Measurements from ENCODE around the gene TEAD3.

The TEAD3 gene

DNA sequence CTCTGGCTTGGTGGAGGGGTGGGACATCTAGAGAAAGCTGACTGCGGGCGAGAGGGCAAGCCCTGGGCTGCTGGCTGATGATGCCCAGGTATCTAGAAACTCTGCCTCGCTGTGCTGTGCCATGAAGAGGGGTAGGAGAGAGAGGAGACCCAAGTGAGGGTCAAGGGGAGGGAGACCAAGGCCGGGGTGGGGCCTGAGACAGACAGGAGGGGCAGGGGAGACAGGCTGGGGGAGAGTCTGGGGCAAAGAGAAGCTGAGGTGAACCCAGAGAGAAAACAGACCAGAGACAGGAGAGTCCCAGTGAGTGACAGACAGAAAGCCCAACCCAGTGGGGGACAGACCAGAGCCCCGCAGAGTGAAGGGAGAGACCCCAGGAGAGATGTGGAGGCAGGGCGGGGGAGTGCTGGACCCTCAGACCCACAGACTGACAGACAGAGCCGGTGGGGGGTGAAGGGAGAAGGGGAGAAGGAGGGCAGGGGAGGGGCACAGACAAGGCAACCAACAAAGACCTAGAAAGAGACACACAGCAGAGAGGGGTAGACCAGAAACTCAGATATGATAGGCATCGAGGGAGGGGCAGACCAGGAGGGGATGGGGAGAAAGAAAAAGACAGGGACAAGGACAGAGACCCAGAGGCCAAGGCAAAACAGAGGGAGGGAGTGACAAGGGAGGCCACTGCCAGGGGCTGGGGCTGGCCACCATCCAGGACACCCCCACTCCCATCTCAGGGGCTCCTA is 5.9 kb downstream of the TEAD3 start:
- peaks cover 12% of the 10 kb centered on the region for H3K4me1 Mint-ChIP-seq (ENCODE audit: low read depth)
- H3K27me3 Mint-ChIP-seq = no peaks in the 10 kb centered on the region
- H3K36me3 Mint-ChIP-seq = no peaks in the 10 kb centered on the region
- H3K27ac Mint-ChIP-seq = no peak overlapping the region
- no peak overlapping the region for H3K4me3 Mint-ChIP-seq
- no peaks in the 10 kb centered on the region for H3K9me3 Mint-ChIP-seq (ENCODE audit: low read depth)

DNA sequence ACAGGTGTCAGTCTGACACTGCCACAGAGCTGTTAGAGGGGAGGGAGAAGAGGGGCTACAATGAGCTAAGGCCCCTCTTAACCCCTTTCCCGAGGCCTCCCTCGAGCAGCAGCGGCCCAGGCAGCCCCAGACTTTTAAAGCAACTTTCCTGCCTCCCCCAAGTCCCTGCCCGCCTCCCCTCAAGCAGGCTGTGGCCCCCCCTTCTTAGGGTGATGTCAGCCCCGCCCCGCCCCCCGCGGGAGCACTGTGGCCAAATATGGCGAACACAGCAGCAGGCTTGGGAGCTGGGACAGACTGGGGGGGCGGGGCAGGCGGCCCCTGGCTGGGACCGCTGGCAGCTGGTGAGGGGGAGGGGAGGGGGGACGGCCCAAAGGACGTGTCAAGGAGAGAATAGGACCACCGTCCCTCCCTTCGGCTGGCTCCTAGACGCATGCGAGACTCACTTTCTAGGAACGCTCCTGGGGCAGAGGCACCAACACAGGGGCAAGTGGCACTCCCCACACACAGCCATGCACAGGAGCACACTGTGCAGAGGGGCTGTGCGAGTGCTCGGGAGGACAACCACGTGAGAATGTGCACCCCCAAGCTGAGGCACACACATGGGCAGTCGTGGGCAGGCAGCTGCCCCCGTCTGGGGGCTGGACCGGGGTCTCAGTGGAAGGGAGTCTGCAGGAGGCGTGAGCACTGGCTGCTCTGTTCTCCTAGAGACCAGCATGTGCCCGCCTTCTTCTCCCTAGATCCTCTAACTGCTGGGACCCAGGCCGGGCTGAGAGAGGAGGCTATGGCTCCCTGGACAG is 6.7 kb downstream of the TEAD3 start:
- Mint-ChIP-seq H3K9me3 (ENCODE audit: low read depth) (no peaks in the 10 kb centered on the region), H3K27me3 (no peaks in the 10 kb centered on the region), H3K27ac (no peak overlapping the region), H3K4me3 (no peak overlapping the region), H3K4me1 (ENCODE audit: low read depth) (peaks cover 10% of the 10 kb centered on the region), H3K36me3 (no peaks in the 10 kb centered on the region)

DNA sequence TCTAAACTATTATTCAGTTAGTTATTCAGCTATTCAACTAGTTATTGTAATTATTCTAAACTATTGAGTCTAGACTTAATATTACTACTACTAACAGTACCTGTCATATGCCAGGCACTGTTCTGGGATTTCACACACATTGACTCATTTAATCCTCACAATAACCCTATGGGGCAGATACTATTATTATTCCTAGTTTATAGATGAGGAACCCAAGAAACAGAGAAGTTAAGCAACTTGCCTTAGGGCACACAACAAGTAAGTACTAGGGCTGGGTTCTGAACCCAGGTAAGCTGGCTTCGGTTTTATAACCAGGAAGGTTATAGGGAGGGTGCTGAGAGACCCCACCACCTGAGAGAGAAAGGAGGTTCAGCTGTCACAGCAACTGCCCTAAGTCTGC is 7.8 kb downstream of the TEAD3 start:
- Mint-ChIP-seq H3K27ac (no peak overlapping the region), H3K9me3 (ENCODE audit: low read depth) (no peaks in the 10 kb centered on the region), H3K36me3 (no peaks in the 10 kb centered on the region), H3K4me1 (ENCODE audit: low read depth) (peaks cover 8% of the 10 kb centered on the region), H3K4me3 (no peak overlapping the region), H3K27me3 (no peaks in the 10 kb centered on the region)

DNA sequence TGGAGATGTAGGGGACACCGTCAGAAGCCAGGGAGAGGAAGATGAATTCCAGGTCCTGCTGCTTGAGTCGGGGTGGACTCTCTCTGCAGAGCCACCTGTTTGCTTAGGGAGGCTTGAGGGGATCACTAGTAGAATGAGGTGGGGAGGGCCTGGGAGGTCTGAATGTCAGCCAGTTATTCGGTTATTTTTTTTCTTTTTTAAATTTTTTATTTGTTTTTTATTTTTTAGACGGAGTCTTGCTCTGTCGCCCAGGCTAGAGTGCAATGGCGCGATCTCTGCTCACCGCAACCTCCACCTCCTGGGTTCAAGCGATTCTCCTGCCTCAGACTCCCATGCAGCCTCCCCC is 8.4 kb downstream of the TEAD3 start:
- Mint-ChIP-seq H3K27ac (no peak overlapping the region), H3K27me3 (no peaks in the 10 kb centered on the region), H3K4me3 (no peak overlapping the region), H3K4me1 (ENCODE audit: low read depth) (peaks cover 4% of the 10 kb centered on the region), H3K36me3 (no peaks in the 10 kb centered on the region), H3K9me3 (ENCODE audit: low read depth) (no peaks in the 10 kb centered on the region)

DNA sequence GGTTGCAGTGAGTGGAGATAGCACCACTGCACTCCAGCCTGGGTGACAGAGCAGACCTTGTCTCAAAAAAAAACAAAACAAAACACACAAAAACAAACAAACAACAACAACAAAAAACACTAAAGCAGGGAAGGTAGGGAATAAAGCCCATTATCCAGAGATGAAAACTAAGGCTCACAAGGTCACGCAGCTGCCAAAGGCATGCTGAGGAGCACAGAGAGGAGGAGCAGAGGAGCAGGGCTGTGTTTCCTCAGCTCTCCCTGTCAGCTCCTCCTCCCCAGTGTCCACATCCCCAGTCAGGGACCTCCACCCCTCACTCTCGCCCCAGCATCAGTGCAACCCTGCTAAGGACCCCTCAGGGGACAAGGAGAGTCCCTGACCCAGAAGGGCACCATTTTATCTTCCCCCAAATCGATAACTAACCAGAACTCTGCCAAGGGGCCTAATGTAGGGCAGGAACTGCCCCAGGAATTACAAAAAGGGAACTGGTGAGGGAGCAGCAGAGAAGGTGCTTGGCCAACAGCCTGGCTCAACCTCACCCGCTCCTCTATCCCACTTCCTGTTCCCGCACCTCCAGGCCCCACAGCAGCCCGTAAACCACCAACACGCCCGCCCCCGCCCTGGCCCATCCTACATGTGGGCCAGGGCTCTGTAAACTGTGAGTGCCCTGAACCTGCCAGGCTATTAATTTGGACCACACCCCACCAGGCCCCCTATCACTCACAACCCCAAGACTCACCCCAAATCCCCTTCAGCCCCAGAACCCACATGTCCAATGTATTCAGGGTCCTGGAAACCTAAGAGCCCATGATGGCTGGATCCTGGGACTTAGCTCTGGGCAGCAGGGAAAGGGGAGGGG is 9.0 kb downstream of the TEAD3 start:
- H3K27me3 Mint-ChIP-seq = no peaks in the 10 kb centered on the region
- H3K9me3 Mint-ChIP-seq (ENCODE audit: low read depth) = no peaks in the 10 kb centered on the region
- no peak overlapping the region for H3K27ac Mint-ChIP-seq
- H3K36me3 Mint-ChIP-seq = no peaks in the 10 kb centered on the region
- H3K4me3 Mint-ChIP-seq = no peak overlapping the region
- H3K4me1 Mint-ChIP-seq (ENCODE audit: low read depth) = peaks cover 3% of the 10 kb centered on the region

DNA sequence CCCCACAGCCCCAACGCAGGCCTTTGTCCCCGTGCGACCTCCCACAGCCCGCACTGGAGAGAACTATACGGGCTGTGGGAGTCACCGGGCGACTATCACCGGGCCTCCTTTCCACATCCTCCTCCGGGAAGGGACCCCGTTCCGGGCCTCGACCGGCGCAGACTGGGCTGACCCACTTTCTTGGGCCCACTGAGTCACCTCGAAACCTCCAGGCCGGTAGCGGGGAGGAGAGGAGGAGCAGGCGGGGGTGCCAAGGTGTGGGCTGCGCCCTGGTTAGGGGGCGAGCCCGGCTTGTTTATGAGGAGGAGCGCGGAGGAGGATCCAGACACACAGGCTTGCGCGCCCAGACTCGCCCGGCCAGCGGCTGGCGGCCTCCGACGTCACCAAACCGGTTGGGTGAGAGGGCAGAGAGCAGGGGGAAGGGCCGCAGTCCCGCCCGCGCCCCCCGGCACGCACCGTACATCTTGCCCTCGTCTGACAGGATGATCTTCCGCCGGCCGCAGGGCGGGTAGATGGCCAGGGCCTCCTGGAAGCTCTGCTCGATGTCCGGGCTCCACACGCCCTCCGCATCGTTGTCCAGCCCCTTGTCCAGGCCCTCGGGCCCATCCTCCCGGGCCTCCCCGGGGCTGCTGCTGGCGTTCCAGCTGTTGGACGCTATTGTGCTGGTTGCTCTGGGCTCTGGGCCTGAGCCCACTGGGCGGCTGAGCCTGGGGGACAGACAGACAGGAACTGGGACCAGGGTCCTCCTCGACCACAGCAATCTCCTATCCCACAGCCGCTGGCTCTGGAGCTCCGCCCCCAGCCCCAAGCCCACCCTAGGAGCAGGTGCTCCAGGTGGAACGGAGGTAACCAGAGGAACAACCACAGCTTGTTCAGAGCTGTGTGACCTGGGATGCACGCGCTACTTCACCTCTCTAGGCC is 10.6 kb downstream of the TEAD3 start:
- H3K27ac Mint-ChIP-seq = no peak overlapping the region
- H3K4me3 Mint-ChIP-seq = no peak overlapping the region
- H3K27me3 Mint-ChIP-seq = no peaks in the 10 kb centered on the region
- no peaks in the 10 kb centered on the region for H3K4me1 Mint-ChIP-seq (ENCODE audit: low read depth)
- no peaks in the 10 kb centered on the region for H3K9me3 Mint-ChIP-seq (ENCODE audit: low read depth)
- H3K36me3 Mint-ChIP-seq = no peaks in the 10 kb centered on the region

DNA sequence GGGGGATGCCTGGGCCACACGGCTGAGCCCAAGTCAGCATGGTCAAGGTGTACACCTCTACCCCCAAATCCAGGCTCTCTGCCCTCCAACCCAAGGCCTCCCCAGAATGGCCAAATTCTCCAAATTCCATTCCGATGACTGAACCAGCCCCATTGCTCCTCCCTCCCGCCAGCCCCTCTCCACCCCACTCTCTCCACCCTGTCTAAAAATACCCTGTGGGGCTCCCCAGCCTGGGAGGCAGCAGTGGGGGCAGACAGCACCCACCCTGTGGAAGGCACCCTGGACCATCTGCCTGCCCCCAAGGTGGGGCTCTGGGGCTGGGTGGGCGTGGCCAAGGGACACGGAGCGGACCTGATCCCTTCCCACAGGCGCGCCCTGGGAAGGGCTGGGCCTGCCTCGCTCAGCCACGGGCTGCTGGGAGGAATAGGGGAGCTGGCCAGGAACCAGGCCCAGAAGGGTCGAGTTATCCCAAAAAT is 11.4 kb downstream of the TEAD3 start:
- no peak overlapping the region for H3K27ac Mint-ChIP-seq
- H3K9me3 Mint-ChIP-seq (ENCODE audit: low read depth) = no peaks in the 10 kb centered on the region
- H3K4me1 Mint-ChIP-seq (ENCODE audit: low read depth) = no peaks in the 10 kb centered on the region
- H3K4me3 Mint-ChIP-seq = no peak overlapping the region
- no peaks in the 10 kb centered on the region for H3K36me3 Mint-ChIP-seq
- no peaks in the 10 kb centered on the region for H3K27me3 Mint-ChIP-seq

DNA sequence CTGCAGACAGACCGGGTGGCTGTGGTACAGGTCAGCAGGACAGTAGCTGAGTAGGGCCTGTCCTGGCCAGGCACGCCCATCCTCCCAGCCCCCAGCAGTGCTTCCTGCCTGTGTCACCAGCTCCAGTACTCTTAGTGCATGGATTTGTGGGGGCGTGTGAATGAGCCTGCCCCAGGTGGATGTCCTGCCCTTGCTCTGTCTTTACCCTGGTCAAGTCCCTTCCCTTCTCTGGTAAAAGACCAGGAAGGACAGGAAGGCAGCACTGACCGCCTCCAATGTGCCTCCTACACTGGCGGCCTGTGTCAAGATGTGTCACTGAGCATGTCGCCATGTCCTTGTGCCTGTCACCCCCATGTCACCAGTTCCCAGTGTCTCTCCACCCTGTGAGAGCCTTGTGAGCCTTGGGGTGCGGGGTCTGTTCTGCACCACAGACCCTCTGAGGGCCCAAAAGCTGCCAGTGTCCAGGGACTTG is 11.9 kb downstream of the TEAD3 start:
- no peaks in the 10 kb centered on the region for H3K9me3 Mint-ChIP-seq (ENCODE audit: low read depth)
- no peaks in the 10 kb centered on the region for H3K27me3 Mint-ChIP-seq
- no peaks in the 10 kb centered on the region for H3K4me1 Mint-ChIP-seq (ENCODE audit: low read depth)
- no peak overlapping the region for H3K27ac Mint-ChIP-seq
- no peaks in the 10 kb centered on the region for H3K36me3 Mint-ChIP-seq
- no peak overlapping the region for H3K4me3 Mint-ChIP-seq

DNA sequence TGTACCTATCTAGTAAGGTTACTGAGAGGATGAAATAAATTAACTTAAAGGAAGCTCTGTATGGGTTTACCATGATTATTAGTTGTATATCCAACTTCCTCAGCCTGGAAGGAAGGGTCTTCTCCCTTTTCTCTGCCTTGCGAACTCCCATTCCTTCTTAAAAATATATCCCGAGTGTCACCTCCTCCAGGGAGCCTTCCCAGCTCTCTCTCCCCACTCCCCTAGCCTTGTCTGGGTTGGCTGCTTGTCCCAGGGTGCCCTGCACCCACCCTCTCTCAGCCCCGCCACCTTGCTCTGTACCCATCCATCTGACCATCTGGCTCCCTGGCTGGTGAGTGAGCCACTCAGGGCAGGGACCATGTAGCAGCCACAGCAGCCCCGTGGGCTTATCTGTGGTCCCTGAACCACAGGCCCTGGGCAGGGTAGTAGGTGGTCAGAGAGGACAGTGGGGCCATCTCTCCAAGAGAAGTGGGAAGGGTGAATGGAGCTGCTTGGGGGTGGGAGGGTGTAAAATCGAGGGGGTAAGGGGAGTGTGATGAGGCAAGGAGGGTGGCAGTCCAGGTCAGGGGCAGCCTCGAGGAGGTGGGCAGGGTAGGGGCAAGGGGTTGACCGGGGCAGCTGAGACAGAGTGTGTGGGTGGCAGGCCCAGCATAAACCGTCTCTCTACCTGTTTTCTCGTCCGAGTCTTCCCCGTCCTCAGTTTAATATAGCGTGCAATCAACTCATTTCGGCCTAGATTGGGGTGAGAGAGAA is 12.8 kb downstream of the TEAD3 start:
- no peaks in the 10 kb centered on the region for H3K4me1 Mint-ChIP-seq (ENCODE audit: low read depth)
- no peaks in the 10 kb centered on the region for H3K36me3 Mint-ChIP-seq
- no peak overlapping the region for H3K27ac Mint-ChIP-seq
- H3K27me3 Mint-ChIP-seq = no peaks in the 10 kb centered on the region
- H3K9me3 Mint-ChIP-seq (ENCODE audit: low read depth) = no peaks in the 10 kb centered on the region
- no peak overlapping the region for H3K4me3 Mint-ChIP-seq

DNA sequence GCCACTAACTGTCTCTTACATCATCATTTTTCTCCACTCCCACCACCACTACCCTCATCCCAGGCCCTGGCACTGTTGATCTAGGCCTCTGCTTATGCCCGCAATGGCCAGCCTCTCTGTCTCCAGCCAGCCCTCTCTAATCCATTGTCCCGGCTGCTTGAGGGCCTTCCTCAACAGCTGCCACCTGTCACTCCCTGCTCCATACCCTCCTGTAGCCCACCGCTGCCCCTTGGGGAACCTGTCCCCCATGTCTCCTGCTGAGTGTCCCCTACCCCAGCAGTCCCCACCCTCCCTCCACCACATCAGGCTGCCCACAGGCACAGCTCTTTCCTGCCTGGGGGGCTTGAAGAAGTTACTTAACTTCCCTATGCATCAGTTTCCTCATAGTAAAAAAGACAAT is 13.4 kb downstream of the TEAD3 start:
- H3K27ac Mint-ChIP-seq = no peak overlapping the region
- no peaks in the 10 kb centered on the region for H3K4me1 Mint-ChIP-seq (ENCODE audit: low read depth)
- no peak overlapping the region for H3K4me3 Mint-ChIP-seq
- no peaks in the 10 kb centered on the region for H3K9me3 Mint-ChIP-seq (ENCODE audit: low read depth)
- H3K27me3 Mint-ChIP-seq = no peaks in the 10 kb centered on the region
- H3K36me3 Mint-ChIP-seq = no peaks in the 10 kb centered on the region

DNA sequence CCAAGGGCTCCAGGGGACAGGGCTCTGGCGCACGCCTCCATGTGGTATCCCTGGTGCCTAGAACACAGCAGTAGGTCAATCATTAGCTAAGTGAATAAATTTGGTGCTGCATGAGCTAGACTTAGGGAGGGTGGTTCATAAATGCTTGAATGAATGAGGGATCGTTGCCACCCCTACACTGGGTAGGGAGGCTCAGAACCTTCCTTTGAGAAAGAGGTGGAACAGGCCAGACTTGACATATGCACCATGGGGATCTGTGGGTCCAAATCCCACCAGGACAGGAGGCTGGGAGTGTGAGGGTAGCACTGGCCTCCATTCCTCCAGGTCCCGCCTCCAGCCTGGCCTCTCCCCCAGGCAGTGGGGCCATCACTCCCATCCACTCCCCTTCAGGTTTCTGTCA is 13.8 kb downstream of the TEAD3 start:
- Mint-ChIP-seq H3K27ac (no peak overlapping the region), H3K4me1 (ENCODE audit: low read depth) (no peaks in the 10 kb centered on the region), H3K27me3 (no peaks in the 10 kb centered on the region), H3K36me3 (no peaks in the 10 kb centered on the region), H3K9me3 (ENCODE audit: low read depth) (no peaks in the 10 kb centered on the region), H3K4me3 (no peak overlapping the region)

DNA sequence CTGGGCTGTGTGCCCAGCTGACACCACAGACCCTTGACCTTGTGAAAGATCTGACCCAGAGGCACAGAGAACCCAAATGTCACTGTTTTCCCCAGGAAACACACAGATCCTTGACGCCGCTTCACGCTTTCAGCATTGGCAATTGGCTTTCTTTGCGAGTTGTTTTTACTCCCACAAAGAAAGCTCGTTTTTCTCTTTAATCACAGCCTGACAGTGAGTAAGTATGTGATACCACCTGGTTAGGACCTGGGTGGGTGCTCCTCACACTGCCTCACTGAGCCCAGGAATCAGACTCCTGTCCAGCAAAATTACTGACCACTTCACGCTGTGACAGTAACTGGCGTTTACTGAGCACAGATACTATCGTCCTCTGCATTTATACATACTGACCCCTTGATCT is 15.7 kb downstream of the TEAD3 start:
- Mint-ChIP-seq H3K36me3 (no peaks in the 10 kb centered on the region), H3K4me3 (no peak overlapping the region), H3K27me3 (no peaks in the 10 kb centered on the region), H3K9me3 (ENCODE audit: low read depth) (no peaks in the 10 kb centered on the region), H3K4me1 (ENCODE audit: low read depth) (no peaks in the 10 kb centered on the region), H3K27ac (no peak overlapping the region)

DNA sequence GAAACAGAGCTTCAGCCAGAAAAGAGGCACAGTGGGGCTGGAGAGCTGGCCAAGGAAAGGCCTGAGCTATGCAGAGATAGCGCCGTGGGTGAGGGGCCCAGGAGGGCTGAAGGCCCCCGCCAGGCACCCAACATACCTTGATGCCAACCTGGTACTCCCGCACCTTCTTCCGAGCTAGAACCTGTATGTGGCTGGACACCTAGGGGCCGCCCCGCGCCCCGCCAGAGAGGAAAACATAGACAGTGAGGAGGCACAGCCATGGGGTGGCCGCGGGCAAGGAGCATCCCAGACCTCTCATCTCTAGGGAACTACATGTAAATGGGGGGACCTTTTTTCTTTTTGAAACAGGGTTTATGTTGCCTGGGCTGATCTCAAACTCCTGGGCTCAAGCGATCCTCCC is 16.7 kb downstream of the TEAD3 start:
- Mint-ChIP-seq H3K27me3 (no peaks in the 10 kb centered on the region), H3K9me3 (ENCODE audit: low read depth) (no peaks in the 10 kb centered on the region), H3K4me1 (ENCODE audit: low read depth) (no peaks in the 10 kb centered on the region), H3K36me3 (no peaks in the 10 kb centered on the region), H3K27ac (no peak overlapping the region), H3K4me3 (no peak overlapping the region)

DNA sequence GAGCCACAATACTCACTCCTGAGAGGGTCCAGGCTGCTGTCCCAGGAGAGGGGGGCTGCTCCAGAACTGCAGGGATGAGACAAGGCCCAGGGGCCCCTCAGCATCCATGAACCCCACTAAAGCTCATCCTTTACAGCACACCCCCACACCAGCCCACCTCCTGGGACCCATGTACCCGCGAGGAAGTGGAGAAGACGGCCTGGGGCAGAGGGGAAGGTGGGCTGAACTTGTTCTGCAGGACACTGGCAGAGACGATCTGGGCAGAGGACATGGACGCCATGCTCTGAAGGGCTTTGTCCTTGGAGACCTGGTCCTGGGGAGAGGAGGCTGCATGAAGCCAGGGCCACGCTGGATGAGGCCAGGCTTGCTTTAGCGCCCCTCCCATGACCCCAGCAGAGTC is 18.6 kb downstream of the TEAD3 start:
- Mint-ChIP-seq H3K9me3 (ENCODE audit: low read depth) (no peaks in the 10 kb centered on the region), H3K4me1 (ENCODE audit: low read depth) (no peaks in the 10 kb centered on the region), H3K4me3 (no peak overlapping the region), H3K27me3 (no peaks in the 10 kb centered on the region), H3K36me3 (no peaks in the 10 kb centered on the region), H3K27ac (no peak overlapping the region)
